ENCODE data around the gene SETD6. TPM values are rescaled to one million over a fixed set of nuclear protein-coding genes. Genes with fewer than 3 reads are reported as not detected.

Gene SETD6
- total RNA-seq, 1 donor from 2014 or later = 13.0 TPM

Other genes with a start within 250 kb of the SETD6 start
- gene PRSS54, start 220.5 kb upstream of the SETD6 start, total RNA-seq = not detected
- 6.5 TPM for gene GINS3, start 123.0 kb upstream of the SETD6 start, total RNA-seq
- 337 TPM for gene NDRG4, start 15.4 kb upstream of the SETD6 start, total RNA-seq
- gene CNOT1, start 114.3 kb downstream of the SETD6 start, total RNA-seq = 70.2 TPM
- gene SLC38A7, start 169.3 kb downstream of the SETD6 start, total RNA-seq = 32.7 TPM
- 524 TPM for gene GOT2, start 218.8 kb downstream of the SETD6 start, total RNA-seq

All from Right ventricle myocardium inferior (tissue), 1 donor.